Chondrocyte (in vitro differentiated cells): ENCODE results near the gene PHF13. TPM values are rescaled to one million over a fixed set of nuclear protein-coding genes. Genes with fewer than 3 reads are reported as not detected.

Experiments used
- DNase-seq: peaks from one replicate; pipeline ENCODE4 v3.0.0; 2021; ENCODE audit warnings: mixed read lengths, low spot score
- H3K27ac Mint-ChIP-seq: one replicate; pipeline ENCODE4 v1.8.0; 2021; ENCODE audit warnings: mild to moderate bottlenecking, moderate library complexity, mixed read lengths; ENCODE audit not compliant: unreplicated experiment
- H3K27me3 Mint-ChIP-seq: 2 replicates; pipeline ENCODE4 v1.8.0; 2021; ENCODE audit warnings: low read depth, mixed read lengths
- H3K36me3 Mint-ChIP-seq: 2 replicates; pipeline ENCODE4 v1.8.0; 2021; ENCODE audit warnings: low read depth, mixed read lengths
- H3K4me1 Mint-ChIP-seq: 2 replicates; pipeline ENCODE4 v1.8.0; 2021; ENCODE audit warnings: low read depth, mild to moderate bottlenecking, mixed read lengths
- H3K4me3 Mint-ChIP-seq: one replicate; pipeline ENCODE4 v1.8.0; 2021; ENCODE audit warnings: mild to moderate bottlenecking, moderate library complexity, mixed read lengths; ENCODE audit not compliant: unreplicated experiment
- H3K9me3 Mint-ChIP-seq: 2 replicates; pipeline ENCODE4 v1.8.0; 2021; ENCODE audit warnings: low read depth, mixed read lengths
- total RNA-seq: library from RNA; stranded (reverse); gene quantifications from 3 replicates; pipeline ENCODE4 v1.2.1, GENCODE V29; 2021
- TF ChIP-seq, protein P1 (sequence below): fragments of 200-600 bp; sonication (generic); IDR thresholded peaks from 2 replicates; pipeline ENCODE4 v1.5.0; 2021; ENCODE audit warnings: antibody characterized with exemption, mild to moderate bottlenecking, moderate library complexity

Gene PHF13
- total RNA-seq, 1 donor from 2014 or later: 25.6 TPM

DNA sequence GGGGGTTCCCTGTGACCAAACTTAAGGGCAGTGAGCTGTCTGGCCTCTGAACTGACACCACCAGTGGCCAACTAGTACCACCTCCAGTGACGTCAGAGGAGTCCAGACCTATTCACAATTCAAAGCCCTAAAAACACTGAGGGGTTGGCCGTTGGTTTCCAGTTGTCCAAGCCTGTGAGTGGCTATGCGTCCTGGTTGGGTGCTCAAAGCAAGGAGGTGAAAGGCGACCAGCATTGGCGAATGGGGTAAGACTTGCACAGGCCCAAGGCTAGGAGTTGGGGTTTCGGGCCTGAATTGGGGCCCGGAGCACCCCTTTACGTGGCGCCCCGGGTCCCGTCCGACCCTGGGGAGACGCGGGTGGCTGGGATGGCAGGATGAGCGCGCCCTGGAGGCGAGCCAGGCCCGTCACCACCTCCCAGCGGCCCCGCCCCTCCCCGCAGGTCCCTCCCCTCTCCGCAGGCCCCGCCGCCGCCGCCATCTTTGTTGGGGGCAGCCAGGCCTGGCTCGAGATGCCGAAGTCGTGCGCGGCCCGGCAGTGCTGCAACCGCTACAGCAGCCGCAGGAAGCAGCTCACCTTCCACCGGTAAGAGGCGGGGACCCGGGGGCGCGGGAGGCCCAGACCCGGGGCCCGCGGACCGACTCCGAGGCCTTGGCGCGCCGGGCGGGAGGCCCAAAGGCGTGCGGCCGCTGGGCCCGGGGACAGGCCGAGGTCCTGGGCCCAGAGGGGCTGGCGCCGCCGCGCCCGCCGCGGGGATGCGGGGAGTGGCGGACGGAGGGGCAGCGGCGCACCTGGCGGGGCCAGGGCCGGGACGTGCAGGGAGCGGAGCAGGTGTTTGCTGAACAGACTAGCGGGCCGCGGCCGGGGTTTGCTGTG, 11.4 kb downstream of the PHF13 start, which contains the start of gene THAP3:
Gene THAP3, plus strand, starts transcription at position 159 of the 874 bp plus-strand sequence. Its CDS starts 351 bp downstream, at position 510.
- H3K4me3 Mint-ChIP-seq: peak within 1 kb of the TSS; percentile 75
- TF ChIP-seq, protein P1, sequence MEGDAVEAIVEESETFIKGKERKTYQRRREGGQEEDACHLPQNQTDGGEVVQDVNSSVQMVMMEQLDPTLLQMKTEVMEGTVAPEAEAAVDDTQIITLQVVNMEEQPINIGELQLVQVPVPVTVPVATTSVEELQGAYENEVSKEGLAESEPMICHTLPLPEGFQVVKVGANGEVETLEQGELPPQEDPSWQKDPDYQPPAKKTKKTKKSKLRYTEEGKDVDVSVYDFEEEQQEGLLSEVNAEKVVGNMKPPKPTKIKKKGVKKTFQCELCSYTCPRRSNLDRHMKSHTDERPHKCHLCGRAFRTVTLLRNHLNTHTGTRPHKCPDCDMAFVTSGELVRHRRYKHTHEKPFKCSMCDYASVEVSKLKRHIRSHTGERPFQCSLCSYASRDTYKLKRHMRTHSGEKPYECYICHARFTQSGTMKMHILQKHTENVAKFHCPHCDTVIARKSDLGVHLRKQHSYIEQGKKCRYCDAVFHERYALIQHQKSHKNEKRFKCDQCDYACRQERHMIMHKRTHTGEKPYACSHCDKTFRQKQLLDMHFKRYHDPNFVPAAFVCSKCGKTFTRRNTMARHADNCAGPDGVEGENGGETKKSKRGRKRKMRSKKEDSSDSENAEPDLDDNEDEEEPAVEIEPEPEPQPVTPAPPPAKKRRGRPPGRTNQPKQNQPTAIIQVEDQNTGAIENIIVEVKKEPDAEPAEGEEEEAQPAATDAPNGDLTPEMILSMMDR: peak; percentile 33
- DNase-seq: no peak
- H3K4me1 Mint-ChIP-seq: peaks cover 26% of the 10 kb centered on the region
- peak within 1 kb of the TSS; percentile 87 for H3K27ac Mint-ChIP-seq
- H3K27me3 Mint-ChIP-seq: no peaks in the 10 kb centered on the region
- H3K36me3 Mint-ChIP-seq: peaks cover 21% of the 10 kb centered on the region
- H3K9me3 Mint-ChIP-seq: no peaks in the 10 kb centered on the region

DNA sequence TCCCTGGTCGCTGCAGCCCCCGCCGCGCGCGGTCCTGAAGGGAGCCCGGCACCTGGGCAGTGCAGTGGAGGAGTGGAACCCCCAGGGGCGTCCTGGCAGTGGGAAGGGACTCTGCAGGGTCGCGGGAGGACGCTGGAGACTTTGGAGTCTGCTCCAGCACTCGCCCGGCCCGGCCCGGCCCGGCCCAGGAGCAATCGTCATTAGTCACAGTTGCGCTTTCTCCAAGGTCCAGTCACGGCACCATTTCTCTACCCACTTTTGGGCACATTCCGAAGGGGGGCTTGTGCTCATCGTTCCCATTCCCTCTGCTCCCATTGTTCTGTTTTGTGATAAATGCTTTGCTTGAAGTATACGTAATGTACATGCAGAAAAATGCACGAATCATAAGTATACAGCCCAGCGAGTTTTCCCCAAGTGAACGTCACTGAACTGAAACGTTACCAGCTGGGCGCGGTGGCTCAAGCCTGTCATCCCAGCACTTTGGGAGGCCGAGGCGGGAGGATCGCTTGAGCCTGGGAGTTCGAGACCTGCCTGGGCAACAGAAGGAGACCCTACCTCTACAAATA, 12.1 kb downstream of the PHF13 start:
- H3K27me3 Mint-ChIP-seq: no peaks in the 10 kb centered on the region
- H3K4me3 Mint-ChIP-seq: peak overlapping the region; percentile 75
- no peaks in the 10 kb centered on the region for H3K9me3 Mint-ChIP-seq
- peaks cover 19% of the 10 kb centered on the region for H3K36me3 Mint-ChIP-seq
- TF ChIP-seq, protein P1: no peak
- H3K4me1 Mint-ChIP-seq: peaks cover 26% of the 10 kb centered on the region
- no peak for DNase-seq
- H3K27ac Mint-ChIP-seq: peak overlapping the region; percentile 72

DNA sequence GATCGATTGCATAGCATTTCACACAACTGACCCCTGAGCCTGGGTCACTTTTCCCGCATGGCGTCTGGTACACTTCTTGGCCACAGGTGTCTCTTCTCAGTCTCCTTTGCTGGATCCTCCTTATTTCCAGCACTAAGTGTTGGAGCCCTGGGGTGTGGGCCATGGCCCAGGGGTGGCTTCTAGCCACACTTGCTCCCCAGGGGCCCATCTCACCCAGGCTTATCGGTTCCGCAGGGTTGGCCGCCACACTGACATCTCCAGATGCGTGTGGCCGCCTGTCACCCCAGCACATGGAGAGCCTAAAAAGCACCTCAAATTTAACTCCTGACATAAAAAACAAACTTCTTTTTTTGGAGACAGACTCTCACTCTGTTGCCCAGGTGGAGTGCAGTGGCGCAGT, 13.5 kb downstream of the PHF13 start:
- no peak overlapping the region for H3K27ac Mint-ChIP-seq
- H3K4me1 Mint-ChIP-seq: peaks cover 26% of the 10 kb centered on the region
- no peak for DNase-seq
- H3K9me3 Mint-ChIP-seq: no peaks in the 10 kb centered on the region
- H3K36me3 Mint-ChIP-seq: peaks cover 19% of the 10 kb centered on the region
- no peaks in the 10 kb centered on the region for H3K27me3 Mint-ChIP-seq
- TF ChIP-seq, protein P1: no peak
- H3K4me3 Mint-ChIP-seq: no peak overlapping the region

DNA sequence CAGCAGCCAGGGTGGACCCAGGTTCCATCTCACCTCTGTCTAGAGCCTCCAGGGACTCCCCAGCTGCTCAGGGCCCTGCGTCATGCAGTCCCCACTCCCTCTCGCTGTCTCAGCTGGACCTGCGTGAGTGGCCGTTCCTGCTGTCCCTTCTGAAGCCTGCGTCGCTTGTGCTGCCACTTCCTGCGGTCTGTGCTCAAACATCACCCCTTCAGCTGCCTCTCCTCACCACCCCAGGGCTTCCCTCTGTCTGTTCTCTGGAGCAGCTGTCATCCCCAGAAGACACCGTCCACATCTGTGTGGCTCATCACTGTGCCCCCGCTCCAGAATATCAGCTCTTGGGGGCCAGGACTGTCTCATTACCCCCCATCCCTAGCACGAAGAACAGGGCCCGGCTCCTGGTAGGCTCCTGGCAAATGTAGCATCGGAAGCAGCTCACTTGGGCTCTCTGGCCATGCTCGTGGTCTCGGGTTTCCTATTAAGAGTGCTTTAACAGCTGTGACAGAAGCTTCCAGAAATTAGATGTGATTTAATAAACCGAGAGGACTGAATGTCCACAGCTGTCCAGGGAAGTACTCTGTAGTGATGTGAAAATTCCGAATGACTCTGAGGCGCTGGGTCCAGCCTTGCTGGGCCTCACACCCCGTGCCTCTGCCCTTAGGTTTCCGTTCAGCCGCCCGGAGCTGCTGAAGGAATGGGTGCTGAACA, 14.5 kb downstream of the PHF13 start:
- Mint-ChIP-seq H3K27ac (no peak overlapping the region), H3K9me3 (no peaks in the 10 kb centered on the region), H3K27me3 (no peaks in the 10 kb centered on the region), H3K4me1 (peaks cover 26% of the 10 kb centered on the region), H3K4me3 (no peak overlapping the region), H3K36me3 (peaks cover 13% of the 10 kb centered on the region)
- DNase-seq: no peak
- TF ChIP-seq, protein P1: no peak

DNA sequence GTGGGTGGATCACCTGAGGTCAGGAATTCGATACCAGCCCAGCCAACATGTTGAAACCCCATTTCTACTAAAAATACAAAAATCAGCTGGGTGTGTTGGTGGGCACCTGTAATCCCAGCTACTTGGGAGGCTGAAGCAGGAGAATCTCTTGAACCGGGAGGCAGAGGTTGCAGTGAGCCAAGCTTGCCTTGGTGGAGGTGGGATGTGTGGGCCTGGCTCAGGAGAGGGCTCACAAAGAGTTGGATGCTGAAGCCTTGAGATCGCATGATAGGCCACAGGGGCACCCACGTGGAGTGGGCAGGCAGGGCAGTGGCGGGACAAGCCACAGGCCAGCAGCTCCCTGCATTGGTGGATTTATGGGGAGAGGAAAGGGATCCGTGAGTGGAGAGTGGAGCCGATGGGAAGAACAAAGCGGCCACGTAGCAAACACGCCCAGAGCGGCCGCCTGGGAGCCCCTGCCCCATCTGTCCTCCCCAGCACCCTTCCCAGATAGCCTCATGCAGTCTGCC, 15.5 kb downstream of the PHF13 start:
- peaks cover 26% of the 10 kb centered on the region for H3K4me1 Mint-ChIP-seq
- no peak for DNase-seq
- no peaks in the 10 kb centered on the region for H3K27me3 Mint-ChIP-seq
- TF ChIP-seq, protein P1: no peak
- H3K36me3 Mint-ChIP-seq: peaks cover 19% of the 10 kb centered on the region
- no peaks in the 10 kb centered on the region for H3K9me3 Mint-ChIP-seq
- no peak overlapping the region for H3K27ac Mint-ChIP-seq
- no peak overlapping the region for H3K4me3 Mint-ChIP-seq
